GM18511 (cell line): ENCODE measurements around the gene GLE1.
"Not testable (repeated sequence)": the region's sequence is repeated elsewhere in the genome, so short reads cannot be mapped to it uniquely, and the experiment has no call there.

Experiments
- ATAC-seq: cut with Tn5 transposase; IDR thresholded peaks from one replicate; pipeline ENCODE4 v1.9.1; 2021; ENCODE audit warnings: mild to moderate bottlenecking, moderate library complexity; ENCODE audit not compliant: unreplicated experiment

GLE1 gene

DNA sequence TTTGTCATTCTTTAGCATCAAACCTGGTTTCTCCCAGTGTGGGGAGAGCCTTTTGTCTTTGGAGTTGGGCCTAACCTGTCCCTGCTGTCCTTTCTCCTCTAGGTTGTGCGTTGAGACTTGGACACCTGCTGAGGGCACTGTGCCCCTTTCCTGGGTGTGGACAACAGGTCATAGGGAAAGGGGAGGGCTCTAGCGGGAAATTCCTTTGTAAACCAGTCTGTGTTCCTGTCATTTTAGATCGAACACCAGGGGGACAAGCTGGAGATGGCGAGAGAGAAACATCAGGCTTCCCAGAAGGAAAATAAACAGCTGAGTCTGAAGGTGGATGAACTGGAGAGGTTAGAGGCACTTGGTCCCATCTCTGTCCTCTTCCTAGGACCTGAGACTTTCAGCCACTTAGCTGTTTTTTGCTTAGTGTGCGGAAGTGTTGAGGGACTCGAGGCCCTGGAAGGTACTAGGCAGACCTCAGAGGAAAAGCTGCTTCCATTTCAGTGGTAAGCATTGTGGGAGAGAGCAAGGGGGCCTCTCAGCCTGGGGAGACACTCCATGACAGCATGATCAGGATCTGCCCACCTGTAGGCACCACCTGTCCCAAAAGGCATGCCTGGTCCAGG lies 8.6 kb upstream of the GLE1 start:
- ATAC-seq = no peak

DNA sequence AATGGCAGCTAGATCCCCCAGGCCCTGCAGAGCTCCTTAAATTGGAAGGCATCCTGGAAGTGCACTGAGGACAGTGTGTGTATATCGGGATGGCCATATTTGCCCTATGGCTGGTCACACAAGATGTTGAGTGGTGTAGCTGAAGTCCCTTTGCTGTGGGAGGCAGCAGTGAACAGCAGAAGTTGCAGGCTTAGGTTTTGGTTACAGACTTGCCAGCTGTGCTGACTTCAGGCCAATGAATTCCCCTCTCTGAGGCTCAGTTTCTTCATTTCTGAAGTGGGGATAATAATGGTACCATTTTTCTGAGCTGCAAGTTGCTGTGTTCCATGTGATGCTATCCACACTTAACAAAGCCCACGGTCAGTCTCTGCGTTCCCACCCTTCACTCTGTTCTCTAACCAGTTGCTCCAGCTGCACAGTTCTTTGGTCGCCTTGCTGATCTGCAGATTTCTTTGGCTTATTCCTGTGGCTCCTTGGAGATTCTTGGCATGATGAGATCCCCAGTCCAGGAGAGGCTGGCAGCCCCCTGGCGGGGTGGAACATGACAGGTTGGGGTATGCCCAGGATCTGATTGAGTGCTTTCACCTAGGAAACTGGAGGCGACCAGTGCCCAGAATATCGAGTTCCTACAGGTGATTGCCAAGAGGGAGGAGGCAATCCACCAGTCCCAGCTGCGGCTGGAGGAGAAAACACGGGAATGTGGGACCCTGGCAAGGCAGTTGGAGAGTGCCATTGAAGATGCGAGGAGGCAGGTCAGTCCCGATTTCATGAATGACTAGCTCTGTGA lies 6.5 kb upstream of the GLE1 start:
- no peak for ATAC-seq

DNA sequence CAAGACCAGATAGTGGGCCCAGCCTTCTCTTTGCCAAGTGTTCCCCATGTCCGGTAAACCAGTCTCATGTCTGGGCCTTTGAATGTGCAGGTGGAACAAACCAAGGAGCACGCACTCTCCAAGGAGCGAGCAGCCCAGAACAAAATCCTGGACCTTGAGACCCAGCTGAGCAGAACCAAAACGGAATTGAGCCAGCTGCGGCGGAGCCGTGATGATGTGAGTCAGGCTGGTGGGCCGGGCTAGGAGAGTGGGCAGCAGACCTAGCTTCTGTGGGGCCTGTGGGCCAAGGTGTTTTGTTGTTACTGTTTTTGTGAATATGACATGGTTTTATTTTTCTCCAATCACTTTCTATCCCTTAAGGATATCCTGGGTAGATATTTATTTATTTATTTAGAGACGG lies 5.6 kb upstream of the GLE1 start:
- ATAC-seq = no peak

DNA sequence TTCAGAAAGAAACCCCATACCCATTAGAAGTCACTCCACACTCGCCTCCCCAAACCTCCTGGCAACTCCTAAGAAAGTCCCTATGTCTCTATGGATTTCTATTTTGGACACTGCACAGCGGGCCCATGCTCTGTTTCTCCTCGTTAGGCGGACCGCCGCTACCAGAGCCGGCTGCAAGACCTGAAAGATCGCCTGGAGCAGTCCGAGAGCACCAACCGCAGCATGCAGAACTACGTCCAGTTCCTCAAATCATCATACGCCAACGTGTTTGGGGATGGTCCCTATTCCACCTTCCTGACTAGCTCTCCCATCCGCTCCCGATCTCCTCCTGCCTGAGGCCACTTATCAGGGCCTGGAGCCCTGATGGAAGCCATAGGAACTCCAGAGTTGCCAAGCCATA lies 4.6 kb upstream of the GLE1 start:
- no peak for ATAC-seq

DNA sequence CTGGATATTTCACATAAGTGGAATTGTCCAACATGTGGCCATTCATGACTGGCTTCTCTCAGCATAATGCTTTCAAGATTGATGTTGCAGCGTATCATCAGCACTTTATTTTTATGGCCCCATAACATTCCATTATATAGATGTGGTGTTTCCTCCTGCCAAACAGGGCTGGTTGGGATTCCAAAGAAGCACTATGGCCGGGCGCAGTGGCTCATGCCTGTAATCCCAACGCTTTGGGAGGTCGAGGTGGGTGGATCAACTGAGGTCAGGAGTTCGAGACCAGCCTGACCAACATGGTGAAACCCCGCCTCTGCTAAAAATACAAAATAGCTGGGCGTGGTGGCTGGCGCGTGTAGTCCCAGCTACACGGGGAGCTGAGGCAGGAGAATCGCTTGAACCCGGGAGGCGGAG lies 1.1 kb upstream of the GLE1 start:
- not testable (repeated sequence) for ATAC-seq

DNA sequence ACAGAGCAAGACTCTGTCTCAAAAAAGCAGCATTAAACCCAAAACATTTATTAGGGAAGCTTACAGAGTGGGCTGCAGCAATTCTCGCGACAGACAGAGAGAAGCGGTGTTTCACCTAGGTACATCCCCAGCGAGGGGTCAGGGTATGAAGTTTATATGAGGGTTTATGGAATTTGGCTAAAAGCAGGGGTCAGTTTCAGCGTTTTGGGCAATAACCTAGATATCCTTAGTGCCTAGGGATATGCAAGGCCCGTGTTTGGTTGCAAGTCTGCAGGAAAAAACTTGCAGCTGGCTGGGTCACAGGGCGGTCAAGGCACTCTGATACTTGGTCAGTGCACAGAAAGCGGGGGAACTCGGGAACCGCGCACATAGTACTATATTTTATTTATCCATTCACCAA lies 649 bp upstream of the GLE1 start:
- no peak for ATAC-seq

DNA sequence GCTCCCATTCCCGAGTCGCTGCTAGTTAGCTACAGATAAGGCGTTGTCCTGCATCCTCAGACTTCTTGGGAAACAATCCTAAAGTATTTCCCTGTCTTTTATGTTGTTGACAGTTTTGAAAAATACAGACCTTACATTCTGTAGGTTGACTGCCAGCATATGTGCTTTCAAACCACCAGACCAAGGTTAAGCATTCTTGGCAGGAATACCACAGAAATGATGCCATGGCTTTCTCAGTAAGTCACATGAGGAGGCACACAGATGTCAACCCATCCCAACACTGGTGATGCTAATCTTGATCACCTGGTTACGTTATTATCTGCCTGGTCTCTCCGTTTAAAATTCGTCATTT lies 871 bp downstream of the GLE1 start:
- ATAC-seq = no peak

DNA sequence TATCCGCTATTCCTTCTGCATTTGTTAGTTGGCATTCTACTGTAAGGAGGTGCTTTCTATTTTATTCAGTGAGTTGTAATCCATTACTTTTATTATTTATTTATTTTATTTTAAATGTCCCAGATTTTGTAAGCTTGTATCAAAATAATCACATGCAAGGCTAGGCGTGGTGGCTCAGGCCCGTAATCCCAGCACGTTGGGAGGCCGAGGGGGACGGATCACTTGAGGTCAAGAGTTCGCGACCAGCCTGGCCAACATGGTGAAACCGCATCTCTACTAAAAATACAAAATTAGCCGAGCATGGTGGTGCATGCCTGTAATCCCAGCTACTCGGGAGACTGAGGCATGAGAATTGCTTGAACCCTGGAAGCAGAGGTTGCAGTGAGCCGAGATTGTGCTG lies 1.4 kb downstream of the GLE1 start:
- ATAC-seq = not testable (repeated sequence)

DNA sequence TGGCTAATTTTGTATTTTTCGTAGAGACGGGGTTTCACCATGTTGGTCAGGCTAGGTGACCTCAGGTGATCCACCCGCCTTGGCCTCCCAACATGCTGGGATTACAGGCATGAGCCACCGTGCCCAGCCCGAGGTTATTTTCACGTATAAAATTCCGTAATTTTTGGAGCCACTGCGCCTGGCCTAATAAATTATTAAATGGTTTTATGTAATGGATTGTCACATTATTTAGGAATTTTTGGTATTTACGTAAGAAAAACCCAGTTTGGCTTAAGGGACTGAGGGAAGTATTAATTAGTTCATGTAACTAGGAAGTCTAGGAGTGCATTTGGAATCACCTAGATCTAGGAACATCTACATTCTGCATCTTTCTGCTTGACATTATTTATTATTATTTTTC lies 8.3 kb downstream of the GLE1 start:
- no peak for ATAC-seq

DNA sequence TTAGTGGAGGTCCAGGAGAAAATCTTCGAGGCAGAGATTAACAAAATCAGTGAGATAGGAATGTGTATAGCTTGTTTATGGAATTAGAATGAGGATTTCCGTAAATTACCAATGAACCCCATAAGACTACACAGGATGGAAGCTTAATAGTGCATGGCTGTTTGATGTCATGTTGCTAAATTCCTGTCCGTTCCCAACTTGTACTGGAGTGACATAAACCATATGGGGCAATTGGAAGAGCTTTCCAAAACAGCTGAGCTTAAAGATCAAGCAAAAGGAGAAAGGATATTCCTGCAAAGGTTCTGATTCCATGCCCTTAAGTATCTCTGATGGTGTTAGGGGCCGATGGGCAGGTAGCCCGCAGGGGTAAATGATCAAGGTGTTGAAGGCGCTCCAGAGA lies 17.4 kb downstream of the GLE1 start:
- no peak for ATAC-seq

DNA sequence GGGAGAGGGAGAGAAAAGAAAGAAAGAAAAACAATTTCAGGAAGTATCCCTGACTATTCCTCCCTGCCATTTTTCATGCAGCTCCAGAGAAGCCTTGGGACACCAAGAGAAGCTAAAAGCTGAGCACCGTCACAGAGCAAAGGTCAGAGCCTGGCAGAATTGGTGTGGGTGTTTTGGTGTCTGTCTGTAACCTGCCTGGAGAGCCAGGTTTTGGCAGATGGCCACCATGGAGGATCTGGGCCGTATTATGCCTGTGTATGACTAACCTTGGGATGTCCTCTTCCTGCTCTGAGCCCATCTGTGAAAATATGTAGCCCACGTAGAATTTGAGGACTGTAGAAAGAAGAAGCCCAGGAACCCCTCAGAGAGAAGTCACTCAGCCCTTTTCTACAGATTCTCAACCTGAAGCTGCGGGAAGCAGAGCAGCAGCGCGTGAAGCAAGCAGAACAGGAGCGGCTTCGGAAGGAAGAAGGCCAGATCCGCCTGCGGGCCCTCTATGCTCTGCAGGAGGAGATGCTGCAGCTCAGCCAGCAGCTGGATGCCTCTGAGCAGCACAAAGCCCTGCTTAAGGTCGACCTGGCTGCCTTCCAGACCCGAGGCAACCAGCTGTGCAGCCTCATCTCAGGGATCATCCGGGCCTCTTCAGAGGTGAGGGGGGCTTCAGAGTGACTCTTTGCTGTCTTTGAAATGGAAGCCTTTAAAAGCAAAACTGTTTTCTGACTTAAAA lies 18.8 kb downstream of the GLE1 start:
- no peak for ATAC-seq

DNA sequence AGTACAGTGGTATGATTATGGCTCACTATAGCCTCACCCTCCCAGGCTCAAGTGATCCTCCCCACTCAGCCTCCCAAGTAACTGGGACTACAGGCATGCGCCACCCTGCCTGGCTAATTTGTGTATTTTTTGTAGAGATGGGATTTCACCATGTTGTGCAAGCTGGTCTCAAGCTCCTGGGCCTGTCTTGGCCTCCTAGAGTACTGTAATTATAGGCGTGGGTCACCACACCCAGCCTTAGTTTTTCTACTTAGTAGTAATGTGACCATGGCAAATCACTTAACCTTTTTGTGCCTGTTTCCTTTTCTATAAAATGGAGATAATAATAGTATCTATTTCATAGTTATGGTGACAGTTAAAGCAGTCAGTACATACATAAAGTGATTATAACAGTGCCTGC lies 22.2 kb downstream of the GLE1 start:
- no peak for ATAC-seq

DNA sequence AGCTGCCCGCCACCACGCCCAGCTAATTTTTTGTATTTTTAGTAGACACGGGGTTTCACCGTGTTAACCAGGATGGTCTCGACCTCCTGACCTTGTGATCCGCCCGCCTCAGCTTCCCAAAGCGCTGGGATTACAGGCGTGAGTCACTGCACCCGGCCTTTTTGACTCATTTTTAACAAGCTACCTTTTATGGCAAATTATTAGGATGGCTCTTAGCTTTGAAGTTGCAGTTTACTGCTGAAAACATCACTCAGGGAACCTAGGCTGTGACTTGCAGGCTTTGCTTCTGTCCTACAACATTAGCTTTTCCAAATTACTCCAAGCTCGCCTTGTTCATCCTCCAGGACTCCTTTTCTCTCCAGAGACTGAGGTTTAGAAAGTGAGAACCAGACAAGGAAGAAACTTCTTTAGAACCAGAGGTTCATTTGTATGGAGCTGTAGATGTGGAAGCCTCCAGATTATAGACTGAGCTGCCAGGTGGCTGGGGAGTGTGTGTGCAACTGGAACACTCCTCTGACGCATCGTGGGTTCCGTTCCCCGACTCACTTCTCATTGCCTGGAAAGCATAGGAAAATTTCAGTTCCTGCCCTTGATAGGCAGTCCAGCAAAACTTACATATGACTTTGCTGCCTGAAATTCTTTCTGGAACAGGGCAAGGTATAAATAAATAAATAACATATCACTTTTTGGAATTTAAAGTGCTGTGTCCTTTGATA lies 24.1 kb downstream of the GLE1 start:
- no peak for ATAC-seq

DNA sequence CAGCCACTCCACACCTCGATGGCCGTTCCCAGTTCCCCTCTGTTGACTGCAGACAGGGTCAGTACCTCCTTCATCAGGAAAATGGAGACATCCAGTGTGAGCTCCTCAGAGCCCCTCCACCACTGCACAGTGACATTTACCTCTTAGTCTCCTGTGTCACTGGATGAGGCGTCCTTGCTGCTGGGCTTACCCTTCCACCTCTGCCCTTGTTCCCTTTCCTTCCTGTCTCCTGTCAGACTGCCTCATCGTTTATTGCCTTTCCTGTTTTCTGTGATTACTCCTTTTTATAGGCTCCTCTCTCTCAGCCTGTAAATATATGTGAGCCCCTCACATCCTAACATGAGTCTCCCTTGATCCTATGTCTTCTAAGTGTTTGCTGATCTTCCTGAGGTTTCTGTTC lies 24.7 kb downstream of the GLE1 start:
- ATAC-seq = no peak

DNA sequence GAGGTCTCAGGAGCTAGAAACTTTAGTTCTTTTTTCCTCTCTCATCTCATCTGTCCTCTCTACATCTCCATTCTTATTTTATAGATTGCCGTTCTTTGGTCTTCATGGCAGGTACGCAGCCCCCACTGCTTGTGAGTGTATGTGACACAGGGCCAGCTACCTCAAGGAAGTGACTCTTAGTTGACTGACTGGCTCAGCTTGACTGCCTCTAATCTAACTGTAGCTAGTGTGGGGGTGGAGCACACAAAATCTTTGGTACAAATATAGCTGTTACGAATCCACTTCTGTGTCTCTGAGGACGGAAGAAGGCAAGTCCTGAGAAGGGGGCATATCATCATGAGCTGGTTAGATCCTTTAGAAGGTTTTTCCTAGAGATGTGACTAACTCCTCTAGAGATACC lies 28.1 kb downstream of the GLE1 start:
- no peak for ATAC-seq

DNA sequence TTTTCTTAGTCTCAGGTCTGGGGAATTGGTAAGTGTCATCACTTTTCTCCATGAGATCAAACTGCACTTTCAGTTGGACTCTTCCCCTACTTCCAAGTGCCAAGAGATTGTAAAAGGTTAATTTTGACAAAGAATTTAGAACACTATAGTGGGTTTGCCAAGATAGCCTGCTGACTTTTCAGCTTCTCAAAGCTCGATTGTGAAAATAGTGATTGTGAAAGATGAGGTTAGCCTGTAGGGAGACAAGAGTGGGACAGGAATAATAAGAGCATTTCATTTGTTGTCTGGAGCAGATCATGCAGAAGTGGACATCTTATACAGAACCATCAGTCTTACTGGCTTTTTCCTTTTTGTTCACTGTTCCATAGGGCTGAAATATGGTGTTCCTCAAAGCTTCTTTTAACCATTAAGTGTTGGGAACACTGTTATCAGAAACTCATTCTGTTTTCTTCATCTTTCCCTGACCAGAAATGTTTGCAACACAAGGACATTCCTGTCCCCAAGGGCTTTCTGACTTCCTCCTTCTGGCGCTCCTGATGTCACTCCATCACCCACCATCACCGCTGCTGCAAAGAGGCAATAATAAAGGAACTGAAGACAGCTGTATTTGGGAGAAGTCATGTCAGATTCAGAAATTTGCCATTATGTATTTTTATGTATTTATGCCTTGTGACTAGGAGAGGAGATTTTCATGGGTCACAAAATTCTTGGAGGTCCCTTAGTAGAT lies 36.3 kb downstream of the GLE1 start:
- no peak for ATAC-seq

DNA sequence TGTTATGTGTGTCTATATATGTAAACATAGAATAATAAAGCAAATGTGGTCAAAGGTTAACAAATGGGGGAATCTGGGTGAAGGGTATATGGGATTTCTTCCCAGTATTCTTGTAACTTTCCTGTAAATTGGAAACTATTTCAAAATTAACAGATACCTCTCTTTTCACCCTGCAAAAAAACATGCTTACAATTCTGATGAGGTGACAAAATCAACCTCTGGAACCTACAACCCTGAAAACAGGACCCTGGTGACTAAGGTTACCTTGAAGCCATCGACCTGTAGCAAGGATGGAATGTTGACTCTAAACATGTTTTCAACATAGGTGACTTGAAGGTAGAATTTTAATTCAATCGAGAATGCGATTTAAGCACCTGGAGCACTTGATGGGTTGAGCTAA lies 42.0 kb downstream of the GLE1 start:
- no peak for ATAC-seq

DNA sequence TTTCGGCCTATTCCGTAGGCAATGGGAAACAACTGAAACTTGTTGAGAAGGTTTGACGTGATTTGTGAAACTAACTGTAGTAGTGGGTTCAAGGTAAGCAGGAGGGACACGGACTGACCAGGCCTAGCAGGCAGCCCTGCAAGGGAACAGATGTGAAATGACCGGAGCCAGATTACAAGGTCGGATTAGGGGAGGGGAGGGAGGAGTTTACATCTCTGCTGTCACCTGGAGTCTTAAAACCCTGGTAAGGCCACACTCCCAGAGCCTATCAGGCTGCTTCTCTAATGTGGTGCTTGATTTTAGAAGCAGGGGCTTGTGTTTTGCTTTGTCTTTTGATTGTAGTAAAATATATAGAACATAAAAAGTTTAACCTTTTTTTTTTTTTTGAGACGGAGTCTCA lies 44.4 kb downstream of the GLE1 start:
- ATAC-seq = no peak

DNA sequence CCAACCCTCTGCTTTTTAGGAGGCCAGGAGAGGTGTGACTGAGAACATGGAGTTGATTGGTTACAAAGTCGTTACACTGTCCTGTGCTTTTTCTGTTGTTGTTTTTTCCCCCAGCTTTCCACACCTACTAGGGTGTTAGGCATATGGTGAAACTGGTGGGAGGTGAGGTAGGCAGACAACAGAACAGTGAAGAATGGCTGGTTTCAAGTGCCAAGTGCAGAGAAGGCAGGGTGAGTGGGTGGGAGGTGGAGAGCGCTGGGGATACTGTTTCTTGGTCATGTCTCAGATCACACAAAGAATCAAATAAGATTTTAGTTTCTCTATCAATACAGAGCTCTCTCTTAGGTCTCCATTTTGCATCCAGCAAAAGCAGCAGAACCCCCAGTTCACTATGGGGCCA lies 45.7 kb downstream of the GLE1 start:
- ATAC-seq = no peak

DNA sequence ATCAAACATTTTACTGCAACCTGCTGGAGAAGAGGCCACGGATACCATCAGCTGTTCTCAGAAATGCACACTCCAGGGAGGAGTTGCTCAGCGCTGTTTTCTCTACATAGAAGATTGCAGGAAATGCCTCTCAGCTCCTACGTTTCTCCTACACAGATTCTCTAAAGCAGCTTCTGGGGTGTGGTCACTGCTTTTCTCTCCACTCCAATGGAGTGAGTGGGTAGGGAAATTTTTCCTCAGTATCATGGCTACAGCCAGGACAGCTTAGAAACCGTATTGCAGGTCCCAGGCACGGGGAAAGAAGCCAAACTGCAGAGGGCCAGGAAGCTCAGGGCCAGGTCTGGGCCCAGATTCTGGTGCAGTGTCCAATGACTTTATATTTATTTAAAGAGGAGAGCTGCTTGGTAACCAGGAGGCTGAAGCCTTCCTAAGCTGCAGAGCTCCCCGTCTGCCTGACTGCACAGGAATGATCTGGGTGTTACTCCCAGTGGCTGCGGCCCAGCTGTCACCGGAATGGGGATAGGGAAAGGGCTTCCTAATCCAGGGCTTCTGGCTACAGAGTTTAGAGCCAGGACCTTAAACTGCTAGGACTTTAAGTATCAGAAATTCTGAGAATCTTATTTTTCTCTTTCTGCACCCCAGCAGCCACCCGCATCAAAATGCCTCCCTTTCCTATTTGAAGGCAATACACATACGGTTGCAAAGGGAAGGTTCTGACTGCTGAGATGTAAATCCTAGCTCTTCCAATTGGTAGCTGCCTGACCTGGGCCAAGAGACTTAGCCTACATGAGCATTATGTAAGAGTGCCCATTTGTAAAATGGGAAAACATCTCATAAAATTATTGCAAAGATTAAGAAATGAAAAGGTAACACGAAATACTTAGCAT lies 46.5 kb downstream of the GLE1 start:
- no peak for ATAC-seq
